BJ (cell line): ENCODE measurements around the gene EHMT2. TPM values are rescaled to one million over a fixed set of nuclear protein-coding genes. Genes with fewer than 3 reads are reported as not detected.
A peak's percentile ranks its signal among the peaks of the same experiment; 100 is the strongest.

Experiments
- CTCF ChIA-PET: fragments of 350-600 bp; formaldehyde crosslinking; extraction: SDS; loops from one replicate; lab custom pipeline; 2021; ENCODE audit warnings: antibody characterized with exemption, inconsistent platforms; lab: Yijun Ruan, JAX
- POLR2A ChIA-PET: fragments of 300-600 bp; sonication (Branson Sonifier 250); formaldehyde crosslinking; extraction: SDS; loops from one replicate; lab custom pipeline; 2021; ENCODE audit warnings: antibody characterized with exemption; lab: Charles Lee
- DNase-seq: peaks from one replicate; pipeline ENCODE4 v3.0.0-alpha.2; 2011; ENCODE audit warnings: low read depth
- H3K27me3 ChIP-seq: 2 replicates; pipeline ENCODE4 v1.6.0; 2011; ENCODE audit warnings: low read length; ENCODE audit not compliant: control insufficient read depth, insufficient read depth
- H3K36me3 ChIP-seq: 2 replicates; pipeline ENCODE4 v1.5.1; 2011; ENCODE audit warnings: low read length; ENCODE audit not compliant: control insufficient read depth, insufficient read depth
- H3K4me3 ChIP-seq: 2 replicates; pipeline ENCODE4 v1.5.1; 2011; ENCODE audit warnings: low read depth, mild to moderate bottlenecking, control low read depth, low read length
- polyA plus RNA-seq: library from polyadenylated mRNA; depleted of rRNA; stranded (reverse); fragments of >200 nt; gene quantifications from 2 replicates; pipeline ENCODE4 v1.2.3, GENCODE V29; 2011
- TF ChIP-seq, protein P1 (sequence below): IDR thresholded peaks from 2 replicates; pipeline ENCODE4 v1.5.1; 2011; ENCODE audit warnings: low read depth, mild to moderate bottlenecking, control low read depth, inconsistent platforms, low read length, moderate library complexity; ENCODE audit not compliant: insufficient read depth

The EHMT2 gene
- polyA plus RNA-seq, 1 experiment = 32.8 TPM

DNA sequence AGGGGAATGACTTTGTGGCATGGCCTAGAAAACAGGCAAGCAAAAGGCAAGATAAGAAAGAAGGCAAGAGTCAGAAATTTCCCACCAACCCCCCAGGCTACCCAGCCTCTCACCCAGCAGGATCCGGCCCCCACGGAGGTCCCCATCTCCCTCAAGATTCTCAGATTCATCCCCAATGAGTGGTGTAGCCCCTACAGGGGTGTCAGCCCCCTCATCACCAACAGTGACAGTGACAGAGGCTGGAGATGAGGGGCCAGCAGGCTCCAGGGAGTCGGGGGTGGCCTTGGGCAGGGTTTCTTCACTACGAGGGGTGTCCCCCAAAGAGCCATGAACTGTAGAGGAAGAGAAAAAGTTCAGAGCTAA, 1.0 kb downstream of the EHMT2 start:
- CTCF ChIA-PET = no interaction called here
- Histone ChIP-seq H3K36me3 (peaks cover 4% of the 10 kb centered on the region), H3K27me3 (no peaks in the 10 kb centered on the region), H3K4me3 (peak overlapping the region; percentile 72)
- TF ChIP-seq, protein P1, sequence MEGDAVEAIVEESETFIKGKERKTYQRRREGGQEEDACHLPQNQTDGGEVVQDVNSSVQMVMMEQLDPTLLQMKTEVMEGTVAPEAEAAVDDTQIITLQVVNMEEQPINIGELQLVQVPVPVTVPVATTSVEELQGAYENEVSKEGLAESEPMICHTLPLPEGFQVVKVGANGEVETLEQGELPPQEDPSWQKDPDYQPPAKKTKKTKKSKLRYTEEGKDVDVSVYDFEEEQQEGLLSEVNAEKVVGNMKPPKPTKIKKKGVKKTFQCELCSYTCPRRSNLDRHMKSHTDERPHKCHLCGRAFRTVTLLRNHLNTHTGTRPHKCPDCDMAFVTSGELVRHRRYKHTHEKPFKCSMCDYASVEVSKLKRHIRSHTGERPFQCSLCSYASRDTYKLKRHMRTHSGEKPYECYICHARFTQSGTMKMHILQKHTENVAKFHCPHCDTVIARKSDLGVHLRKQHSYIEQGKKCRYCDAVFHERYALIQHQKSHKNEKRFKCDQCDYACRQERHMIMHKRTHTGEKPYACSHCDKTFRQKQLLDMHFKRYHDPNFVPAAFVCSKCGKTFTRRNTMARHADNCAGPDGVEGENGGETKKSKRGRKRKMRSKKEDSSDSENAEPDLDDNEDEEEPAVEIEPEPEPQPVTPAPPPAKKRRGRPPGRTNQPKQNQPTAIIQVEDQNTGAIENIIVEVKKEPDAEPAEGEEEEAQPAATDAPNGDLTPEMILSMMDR = no peak
- POLR2A ChIA-PET = interaction anchor here (1.1 kb wide), 1 partner anchor 81 kb away, joined by 8 read pairs; the partner anchor contains the start of genes HSPA1A and HSPA1L
- DNase-seq = no peak

DNA sequence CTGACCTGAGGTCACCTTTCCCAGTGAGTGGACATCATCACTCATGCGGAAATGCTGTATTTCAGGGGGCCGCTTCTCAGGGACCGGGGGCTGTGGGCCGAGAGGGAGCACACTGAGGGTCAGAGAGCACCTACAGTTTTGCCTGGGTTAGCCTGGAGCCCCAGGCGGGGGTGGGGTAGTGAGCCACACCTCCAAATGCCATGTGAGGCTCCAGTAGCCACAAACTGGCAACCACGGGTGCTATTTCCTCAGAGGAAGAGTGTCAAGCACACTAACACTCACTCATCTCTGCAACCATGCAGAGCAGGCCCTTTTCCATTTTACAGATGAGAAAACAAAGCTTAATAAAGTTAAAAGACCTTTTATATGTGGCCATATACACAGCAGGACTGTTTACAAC, 4.7 kb downstream of the EHMT2 start:
- CTCF ChIA-PET = interaction anchor here (0.6 kb wide), 1 partner anchor 290 kb away, joined by 3 read pairs; no protein-coding TSS in a partner anchor
- no peak for DNase-seq
- POLR2A ChIA-PET = no interaction called here
- Histone ChIP-seq H3K4me3 (no peak overlapping the region), H3K36me3 (peaks cover 16% of the 10 kb centered on the region), H3K27me3 (no peaks in the 10 kb centered on the region)
- TF ChIP-seq, protein P1 = no peak

- POLR2A ChIA-PET = no interaction called here
- no peak for DNase-seq
- CTCF ChIA-PET = interaction anchor here (0.7 to 3.4 kb wide), 15 partner anchors 9 to 291 kb away, joined by 3 to 24 read pairs (median 5); partner anchors contain the start of genes ABHD16A, CFB, EHMT2 and LY6G5C
- H3K4me3 ChIP-seq = no peak overlapping the region
- H3K36me3 ChIP-seq = peaks cover 33% of the 10 kb centered on the region
- TF ChIP-seq, protein P1 = no peak
- no peaks in the 10 kb centered on the region for H3K27me3 ChIP-seq
Measured at GRCh38 chr6:31889331-31889972, 8.0 kb downstream of the EHMT2 start.

- ChIA-PET CTCF (interaction anchor here (0.6 to 3.4 kb wide), 14 partner anchors 10 to 341 kb away, joined by 3 to 24 read pairs (median 6); partner anchors contain the start of genes CFB, EHMT2, LY6G5C and NFKBIL1), POLR2A (no interaction called here)
- Histone ChIP-seq H3K4me3 (no peak overlapping the region), H3K27me3 (no peaks in the 10 kb centered on the region), H3K36me3 (peaks cover 36% of the 10 kb centered on the region)
- TF ChIP-seq, protein P1 = peak; percentile 82
- no peak for DNase-seq
Measured at GRCh38 chr6:31888276-31889258, 8.9 kb downstream of the EHMT2 start.
